GM12873 (cell line): ENCODE results near the gene ACADS.

Experiments
- CTCF ChIP-seq: IDR thresholded peaks from 2 replicates; pipeline ENCODE4 v1.5.1; 2012; ENCODE audit warnings: low read depth, mild to moderate bottlenecking, moderate library complexity, low read length, control low read depth; ENCODE audit not compliant: insufficient read depth; ENCODE audit errors: missing control alignments

Gene ACADS

DNA sequence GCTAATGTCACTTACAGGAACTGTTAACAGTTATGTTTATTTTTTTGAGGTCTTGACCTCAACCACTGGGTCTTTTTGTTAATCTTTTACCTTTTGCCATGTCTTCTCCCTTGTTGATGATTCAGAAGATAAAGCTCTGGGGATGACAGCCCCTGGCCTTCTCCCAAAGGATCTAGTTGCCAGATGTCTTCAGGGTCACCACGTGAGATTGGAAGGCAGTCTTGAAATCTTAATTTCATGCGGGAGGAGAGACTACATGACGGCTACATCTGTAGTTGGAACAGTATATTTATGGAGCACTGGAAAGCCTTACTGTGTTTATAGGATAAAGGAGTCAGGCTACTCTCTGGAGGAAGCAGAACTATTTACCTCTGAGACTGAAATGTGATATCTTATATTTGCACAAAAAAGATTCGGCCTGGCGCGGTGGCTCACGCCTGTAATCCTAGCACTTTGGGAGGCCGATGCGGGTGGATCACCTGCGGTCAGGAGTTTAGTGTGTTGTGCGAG lies 33.0 kb upstream of the ACADS start:
- no peak for TF ChIP-seq CTCF

DNA sequence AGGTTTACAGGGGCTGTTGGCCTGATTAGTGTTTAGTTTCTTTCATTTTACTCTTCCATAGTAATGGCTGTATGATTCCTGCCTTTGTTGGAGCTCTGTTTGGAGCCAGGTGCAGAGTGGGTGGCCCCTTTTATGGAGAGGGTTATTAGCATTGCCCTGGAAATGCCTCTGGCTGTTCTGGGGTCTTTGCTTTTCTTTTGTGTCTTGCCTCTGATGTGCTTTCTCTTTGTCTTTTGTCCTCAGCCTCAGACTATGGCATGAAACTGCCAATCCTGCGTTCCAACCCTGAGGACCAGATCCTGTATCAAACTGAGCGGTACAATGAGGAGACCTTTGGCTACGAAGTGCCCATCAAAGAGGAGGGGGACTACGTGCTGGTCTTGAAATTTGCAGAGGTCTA lies 31.8 kb upstream of the ACADS start:
- TF ChIP-seq CTCF, result no peak

- no peak for TF ChIP-seq CTCF
Observed at GRCh38 chr12:120696626-120697025, 29.0 kb upstream of the ACADS start.

- TF ChIP-seq CTCF, result no peak
Observed at GRCh38 chr12:120697344-120697743, 28.3 kb upstream of the ACADS start.

GRCh38 chr12:120698665-120699064 lies 27.0 kb upstream of the ACADS start:
- no peak for TF ChIP-seq CTCF

- no peak for TF ChIP-seq CTCF
Observed at GRCh38 chr12:120699553-120699952, 26.1 kb upstream of the ACADS start.

DNA sequence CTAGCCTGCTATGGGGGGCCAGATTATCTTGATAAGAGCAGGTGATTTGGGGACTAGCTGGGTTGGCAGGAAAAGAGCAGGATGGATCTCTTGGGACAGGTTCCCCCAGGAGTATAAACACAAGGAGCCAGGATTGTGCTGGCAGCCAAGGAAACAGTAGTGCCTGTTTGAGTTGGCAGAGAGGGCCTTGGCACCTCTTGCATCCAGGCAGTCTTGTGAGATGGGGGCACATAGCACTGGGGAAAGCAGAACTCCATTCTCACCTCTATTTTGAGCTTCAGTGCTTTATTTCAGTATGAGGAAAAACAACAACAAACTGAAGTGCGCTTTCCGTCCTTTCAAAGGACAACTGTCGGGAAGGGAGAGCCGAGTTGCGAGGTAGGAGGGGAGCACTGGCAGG lies 24.7 kb upstream of the ACADS start:
- no peak for TF ChIP-seq CTCF
